ENCODE results near the gene SNAI3. TPM values are rescaled to one million over a fixed set of nuclear protein-coding genes. Genes with fewer than 3 reads are reported as not detected.

The SNAI3 gene
- total RNA-seq, 1 experiment from 2014 or later, result 2.2 TPM

- TF ChIP-seq ATF3 (IDR thresholded peaks at IDR 0.05), result no peak
- peak; percentile 43 for TF ChIP-seq POLR2A (IDR thresholded peaks at IDR 0.05; ENCODE audit: borderline replicate concordance, extremely low read depth, insufficient read depth, insufficient read length)
- TF ChIP-seq EZH2 (IDR thresholded peaks at IDR 0.05), result no peak
Observed at GRCh38 chr16:88686439-88687253, at the start of gene SNAI3 (continued).

- no peaks in the 10 kb centered on the region for H3K9me2 ChIP-seq (ENCODE audit: insufficient read depth)
- no peak overlapping the region for H3K4me2 ChIP-seq (ENCODE audit: low read length)
- BruUV-seq (replicated peaks), result no TSS peak
- H3K4me3 ChIP-seq (replicated peaks in 1 of 2; ENCODE audit: low read depth in 1 of 2, low read length in 2 of 2), result no peak overlapping the region
- H3K9me3 ChIP-seq (ENCODE audit: control insufficient read depth in 1 of 2, insufficient read depth in 1 of 2, low read depth in 1 of 2, low read length in 2 of 2), result no peaks in the 10 kb centered on the region
- no peak overlapping the region for H3K9ac ChIP-seq (ENCODE audit: low read length)
- POLR2A ChIA-PET, result no interaction called here
- RAD21 ChIA-PET (ENCODE audit: low non-redundant PET in 1 of 2, low total read pairs in 2 of 2, uncharacterized antibody in 2 of 2, unreplicated experiment in 2 of 2), result no interaction called here
- H3K36me3 ChIP-seq (ENCODE audit: control insufficient read depth in 1 of 2, insufficient read depth in 2 of 2, low read length in 2 of 2), result peaks cover 18 to 56% of the 10 kb centered on the region in 2 experiments; a peak in 3 of 4 replicates
- no peak overlapping the region for H3K27ac ChIP-seq (ENCODE audit: low read depth, low read length)
- ATAC-seq (no peak), DNase-seq (ENCODE audit: low read depth, low spot score) (no peak)
- CTCF ChIA-PET, result no interaction called here
- H3K79me2 ChIP-seq (ENCODE audit: insufficient read depth, low read length), result peaks cover 13% of the 10 kb centered on the region; the same call in 1 of the 2 replicates
- H3K4me1 ChIP-seq (ENCODE audit: control insufficient read depth in 1 of 2, insufficient read depth in 2 of 2, low read length in 2 of 2), result peaks cover 0 to 5% of the 10 kb centered on the region in 2 experiments; a peak in 1 of 4 replicates
- H2AFZ ChIP-seq (ENCODE audit: low read depth, low read length, poor library complexity, severe bottlenecking), result no peak overlapping the region
- H4K20me1 ChIP-seq (ENCODE audit: insufficient read depth), result no peaks in the 10 kb centered on the region
- no peaks in the 10 kb centered on the region for H3K27me3 ChIP-seq (ENCODE audit: insufficient read depth, low read length)
- no peak for TF ChIP-seq RAD21 (IDR thresholded peaks at IDR 0.05; ENCODE audit: low read depth)
- intact Hi-C loops (cut with micrococcal nuclease), result loop anchor here (2.0 to 5.0 kb wide), 3 partner anchors 47 to 481 kb away; partner anchors contain the start of genes CDT1 and ZNF778
Observed at GRCh38 chr16:88736088-88736487, 49.8 kb upstream of the SNAI3 start.

GRCh38 chr16:88735616-88736015 is 49.3 kb upstream of the SNAI3 start:
- Histone ChIP-seq H3K9ac (ENCODE audit: low read length) (no peak overlapping the region), H3K4me1 (ENCODE audit: control insufficient read depth in 1 of 2, insufficient read depth in 2 of 2, low read length in 2 of 2) (peaks cover 0 to 5% of the 10 kb centered on the region in 2 experiments; a peak in 1 of 4 replicates), H3K36me3 (ENCODE audit: control insufficient read depth in 1 of 2, insufficient read depth in 2 of 2, low read length in 2 of 2) (peaks cover 22 to 56% of the 10 kb centered on the region in 2 experiments; a peak in 3 of 4 replicates), H3K9me2 (ENCODE audit: insufficient read depth) (no peaks in the 10 kb centered on the region), H3K4me2 (ENCODE audit: low read length) (no peak overlapping the region), H2AFZ (ENCODE audit: low read depth, low read length, poor library complexity, severe bottlenecking) (no peak overlapping the region), H3K27me3 (ENCODE audit: insufficient read depth, low read length) (no peaks in the 10 kb centered on the region), H3K9me3 (ENCODE audit: control insufficient read depth in 1 of 2, insufficient read depth in 1 of 2, low read depth in 1 of 2, low read length in 2 of 2) (no peaks in the 10 kb centered on the region), H4K20me1 (ENCODE audit: insufficient read depth) (no peaks in the 10 kb centered on the region), H3K79me2 (ENCODE audit: insufficient read depth, low read length) (peaks cover 15% of the 10 kb centered on the region; the same call in 1 of the 2 replicates), H3K27ac (ENCODE audit: low read depth, low read length) (no peak overlapping the region), H3K4me3 (replicated peaks in 1 of 2; ENCODE audit: low read depth in 1 of 2, low read length in 2 of 2) (no peak overlapping the region)
- ATAC-seq, result no peak
- no peak for DNase-seq (ENCODE audit: low read depth, low spot score)
- TF ChIP-seq SP1 (IDR thresholded peaks at IDR 0.05; ENCODE audit: low read depth), result no peak
- no peak for TF ChIP-seq MAX (IDR thresholded peaks at IDR 0.05)
- no peak for TF ChIP-seq SIN3A (IDR thresholded peaks at IDR 0.05; ENCODE audit: low read depth)
- TF ChIP-seq ZNF274 (IDR thresholded peaks at IDR 0.05; ENCODE audit: low read depth, low read length), result no peak
- no peak for TF ChIP-seq ELF1 (IDR thresholded peaks at IDR 0.05; ENCODE audit: borderline replicate concordance, low read depth)
- TF ChIP-seq TCF7L2 (IDR thresholded peaks at IDR 0.05; ENCODE audit: borderline replicate concordance, extremely low read depth, insufficient read depth, insufficient read length), result no peak
- TF ChIP-seq ATF3 (IDR thresholded peaks at IDR 0.05), result no peak
- CTCF ChIA-PET, result no interaction called here
- POLR2A ChIA-PET, result no interaction called here
- RAD21 ChIA-PET (ENCODE audit: low non-redundant PET in 1 of 2, low total read pairs in 2 of 2, uncharacterized antibody in 2 of 2, unreplicated experiment in 2 of 2), result no interaction called here
- intact Hi-C loops (cut with micrococcal nuclease), result loop anchor here (2.0 to 5.0 kb wide), 3 partner anchors 47 to 482 kb away; partner anchors contain the start of genes CDT1 and ZNF778
- BruUV-seq (replicated peaks), result no TSS peak
